A549 (cell line): Measurements from ENCODE around the gene SPC24. TPM values are rescaled to one million over a fixed set of nuclear protein-coding genes. Genes with fewer than 3 reads are reported as not detected.
"Not testable (repeated sequence)": the region's sequence is repeated elsewhere in the genome, so short reads cannot be mapped to it uniquely, and the experiment has no call there.

ENCODE experiments used
- ATAC-seq, 2 experiments: fragments of 200-7000 bp in 1 of 2; fragments of >200 bp in 1 of 2; cut with Nextera tagmentation in 1 of 2; cut with Tn5 transposase in 1 of 2; 3 replicates each; pipeline versions ENCODE4 v1.8.0 to v1.9.1; 2018 to 2020; ENCODE audit warnings: mild to moderate bottlenecking in 1 of 2, moderate library complexity in 1 of 2
- CTCF ChIA-PET: fragments of 300-600 bp; sonication (Branson Sonifier 250); formaldehyde crosslinking; extraction: SDS; loops from one replicate; lab custom pipeline; 2021; ENCODE audit warnings: antibody characterized with exemption, inconsistent platforms; lab: Yijun Ruan, JAX
- POLR2A ChIA-PET: fragments of 350-600 bp; formaldehyde crosslinking; extraction: SDS; loops from one replicate; lab custom pipeline; 2021; ENCODE audit warnings: antibody characterized with exemption, inconsistent platforms; lab: Yijun Ruan, JAX
- DNase-seq, 2 experiments: peaks; one replicate each; pipeline versions ENCODE4 v3.0.0 to v3.0.0-alpha.2; 2011 to 2016; ENCODE audit warnings: low read depth in 1 of 2, low spot score in 1 of 2
- FAIRE-seq: peaks from 2 replicates; lab custom pipeline; 2011; peaks lifted over from hg19 to GRCh38; lab: Jason Lieb, UNC
- H3K27ac ChIP-seq, 2 experiments: fragments of >200 bp; sonication (Bioruptor Twin); formaldehyde crosslinking; 3 replicates each; pipeline ENCODE4 v1.5.1; 2016 to 2017
- H3K4me1 ChIP-seq: fragments of >200 bp; sonication (Bioruptor Twin); formaldehyde crosslinking; 3 replicates; pipeline ENCODE4 v1.6.1; 2016
- H3K4me2 ChIP-seq: fragments of >200 bp; sonication (Bioruptor Twin); formaldehyde crosslinking; 3 replicates; pipeline ENCODE4 v1.6.1; 2016
- H3K4me3 ChIP-seq: fragments of >200 bp; sonication (Bioruptor Twin); formaldehyde crosslinking; 3 replicates; pipeline ENCODE4 v1.5.1; 2016
- H3K9me3 ChIP-seq: fragments of >200 bp; sonication (Bioruptor Twin); formaldehyde crosslinking; 3 replicates; pipeline ENCODE4 v1.6.1; 2016
- EHMT2 ChIP-seq: fragments of 200-600 bp; sonication (generic); IDR thresholded peaks from 2 replicates; pipeline ENCODE4 v1.6.1; 2016; ENCODE audit warnings: antibody characterized with exemption, low read depth, mild to moderate bottlenecking, moderate library complexity
- FOSB ChIP-seq: fragments of 250-450 bp; sonication (Bioruptor Pico); IDR thresholded peaks from 2 replicates; pipeline ENCODE4 v1.5.0; 2020; ENCODE audit warnings: mild to moderate bottlenecking, moderate library complexity
- WGBS: methylation state at CpG from one replicate; pipeline ENCODE4 v1.1.6; 2017; ENCODE audit errors: missing lambda C conversion rate; 5-methylcytosine and 5-hydroxymethylcytosine counted together
- polyA plus RNA-seq, 4 experiments: library from polyadenylated mRNA; depleted of rRNA in 3 of 4; stranded (reverse); fragments of >200 nt; fragmentation: RNase III in 1 of 4; extraction: RNeasy Plus Mini Kit Qiagen cat#74134 plus additional on column Dnase treatment in 1 of 4; gene quantifications; 2 replicates in 3 of 4; 3 replicates in 1 of 4; pipeline ENCODE4 v1.2.3, GENCODE V29; 2011 to 2017
- TF ChIP-seq, protein P1 (sequence below): fragments of 450-650 bp; IDR thresholded peaks from 2 replicates; pipeline ENCODE4 v1.6.1; 2014; ENCODE audit warnings: antibody characterized with exemption

SPC24 gene
- polyA plus RNA-seq, 2 of the 4 experiments (the other 2 are of a cell fraction) = 16.5 to 22.2 TPM

DNA sequence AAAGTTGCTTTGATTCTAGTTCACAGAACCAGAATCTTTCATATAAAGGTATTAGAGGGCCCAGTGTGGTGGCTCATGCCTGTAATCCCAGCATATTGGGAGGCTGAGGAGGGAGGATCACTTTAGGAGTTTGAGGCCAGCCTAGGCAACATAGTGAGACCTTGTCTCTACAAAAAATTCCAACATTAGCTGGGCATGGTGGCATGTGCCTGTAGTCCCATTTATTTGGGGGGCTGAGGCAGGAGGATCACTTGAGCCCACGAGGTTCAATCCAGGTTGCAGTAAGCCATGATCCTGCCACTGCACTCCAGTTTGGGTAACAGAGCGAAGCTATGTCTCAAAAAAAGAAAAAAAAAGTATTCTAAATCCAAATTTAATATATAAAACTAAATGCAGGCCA lies 57.3 kb downstream of the SPC24 start (continued):
- TF ChIP-seq, protein P1, sequence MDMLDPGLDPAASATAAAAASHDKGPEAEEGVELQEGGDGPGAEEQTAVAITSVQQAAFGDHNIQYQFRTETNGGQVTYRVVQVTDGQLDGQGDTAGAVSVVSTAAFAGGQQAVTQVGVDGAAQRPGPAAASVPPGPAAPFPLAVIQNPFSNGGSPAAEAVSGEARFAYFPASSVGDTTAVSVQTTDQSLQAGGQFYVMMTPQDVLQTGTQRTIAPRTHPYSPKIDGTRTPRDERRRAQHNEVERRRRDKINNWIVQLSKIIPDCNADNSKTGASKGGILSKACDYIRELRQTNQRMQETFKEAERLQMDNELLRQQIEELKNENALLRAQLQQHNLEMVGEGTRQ = no peak

DNA sequence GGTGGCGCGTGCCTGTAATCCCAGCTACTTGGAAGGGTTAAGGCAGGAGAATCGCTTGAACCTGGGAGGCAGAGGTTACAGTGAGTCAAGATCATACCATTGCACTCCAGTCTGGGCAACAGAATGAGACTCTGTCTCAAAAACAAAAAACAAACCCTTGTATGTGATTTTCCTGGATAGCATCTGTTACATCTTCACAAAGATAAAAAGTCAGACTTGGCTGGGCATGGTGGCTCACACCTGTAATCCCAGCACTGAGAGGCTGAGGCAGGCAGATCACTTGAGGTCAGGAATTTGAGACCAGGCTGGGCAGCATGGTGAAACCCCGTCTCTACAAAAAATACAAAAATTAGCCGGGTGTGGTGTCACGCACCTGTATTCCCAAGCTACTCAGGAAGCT lies 58.2 kb downstream of the SPC24 start:
- FAIRE-seq, H3K4me2 ChIP-seq, DNase-seq, H3K9me3 ChIP-seq, POLR2A ChIA-PET, H3K4me3 ChIP-seq, H3K27ac ChIP-seq, ATAC-seq: not testable (repeated sequence)
- H3K4me1 ChIP-seq = peaks cover 33% of the 10 kb centered on the region
- CTCF ChIA-PET = interaction anchor here (0.7 to 2.0 kb wide), 3 partner anchors 23 to 94 kb away, joined by 3 to 5 read pairs (median 4); no protein-coding TSS in a partner anchor
- WGBS = 97% methylated on average over 6 of the region's 6 CpGs

DNA sequence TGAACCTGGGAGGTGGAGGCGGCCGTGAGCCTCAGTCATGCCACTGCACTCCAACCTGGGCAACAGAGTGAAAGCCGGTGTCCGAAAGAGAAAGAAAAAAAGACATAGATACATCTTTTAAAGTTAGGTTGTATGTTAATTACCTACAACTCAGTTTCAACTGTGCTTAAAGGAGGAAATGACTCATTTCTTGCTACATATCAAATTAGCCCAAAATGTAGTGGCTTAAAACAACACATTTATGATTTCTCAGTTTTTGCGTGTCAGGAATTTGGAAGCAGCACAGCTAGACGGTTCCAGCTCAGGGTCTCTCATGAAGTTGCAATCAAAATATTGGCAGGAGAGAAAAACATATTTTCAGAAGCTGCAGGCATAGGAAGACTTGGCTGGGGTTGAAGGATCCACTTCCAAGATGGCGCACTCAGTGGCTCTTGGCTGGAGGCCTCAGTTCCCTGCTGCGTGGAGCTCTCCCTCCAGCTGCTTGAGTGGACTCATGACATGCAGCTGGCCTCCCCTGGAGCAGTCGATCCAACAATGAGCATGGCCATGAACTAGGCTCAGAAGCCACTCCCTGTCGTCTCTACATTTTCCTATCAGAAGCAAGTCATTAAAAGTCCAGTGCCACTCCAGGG lies 59.3 kb downstream of the SPC24 start:
- FAIRE-seq = no peak
- peak; percentile 78 for TF ChIP-seq EHMT2
- no peak for TF ChIP-seq FOSB
- 0 out of 6 replicates have a peak overlapping the region, but pooled peaks of 1 of the 2 experiments have one; percentile 23 for H3K27ac ChIP-seq
- H3K4me2 ChIP-seq = no peak overlapping the region
- POLR2A ChIA-PET = no interaction called here
- WGBS = 93% methylated on average over 10 of the region's 10 CpGs
- DNase-seq = no peak
- peaks cover 43% of the 10 kb centered on the region for H3K4me1 ChIP-seq
- H3K4me3 ChIP-seq = no peak overlapping the region
- ATAC-seq = no peak
- no peaks in the 10 kb centered on the region for H3K9me3 ChIP-seq
- CTCF ChIA-PET = interaction anchor here (1.4 to 2.0 kb wide), 2 partner anchors 30 to 285 kb away, joined by 3 to 5 read pairs; no protein-coding TSS in a partner anchor

Other genes starting within 250 kb of the SPC24 start
- 13.1 and 15.6 TPM in 2 replicates for gene YIPF2, start 227.1 kb downstream of the SPC24 start, polyA plus RNA-seq (2011; rRNA removed)
- gene YIPF2, start 227.1 kb downstream of the SPC24 start, polyA plus RNA-seq (2017; fragmentation: RNase III; extraction: RNeasy Plus Mini Kit Qiagen cat#74134 plus additional on column Dnase treatment) = 14.5 to 18.2 TPM (median 17.5 TPM) in 3 replicates
- 7.8 and 9.1 TPM in 2 replicates for gene TIMM29, start 227.0 kb downstream of the SPC24 start, polyA plus RNA-seq (2011; rRNA removed)
- 17.1 to 20.5 TPM (median 19.7 TPM) in 3 replicates for gene TIMM29, start 227.0 kb downstream of the SPC24 start, polyA plus RNA-seq (2017; fragmentation: RNase III; extraction: RNeasy Plus Mini Kit Qiagen cat#74134 plus additional on column Dnase treatment)
- gene SMARCA4, start 194.8 kb downstream of the SPC24 start, polyA plus RNA-seq (2011; rRNA removed) = 8.1 and 10.8 TPM in 2 replicates
- gene SMARCA4, start 194.8 kb downstream of the SPC24 start, polyA plus RNA-seq (2017; fragmentation: RNase III; extraction: RNeasy Plus Mini Kit Qiagen cat#74134 plus additional on column Dnase treatment) = 11.9 to 14.1 TPM (median 13.1 TPM) in 3 replicates
- 29.2 and 37.0 TPM in 2 replicates for gene LDLR, start 66.3 kb downstream of the SPC24 start, polyA plus RNA-seq (2011; rRNA removed)
- gene LDLR, start 66.3 kb downstream of the SPC24 start, polyA plus RNA-seq (2017; fragmentation: RNase III; extraction: RNeasy Plus Mini Kit Qiagen cat#74134 plus additional on column Dnase treatment) = 35.6 to 55.8 TPM (median 50.8 TPM) in 3 replicates
- 20.5 and 35.5 TPM in 2 replicates for gene KANK2, start 41.8 kb upstream of the SPC24 start, polyA plus RNA-seq (2011; rRNA removed)
- 63.8 to 68.0 TPM (median 66.1 TPM) in 3 replicates for gene KANK2, start 41.8 kb upstream of the SPC24 start, polyA plus RNA-seq (2017; fragmentation: RNase III; extraction: RNeasy Plus Mini Kit Qiagen cat#74134 plus additional on column Dnase treatment)
- gene ANGPTL8, start 83.8 kb upstream of the SPC24 start, polyA plus RNA-seq (2011; rRNA removed) = 0.12 TPM in 1 of 2 replicates, not detected in the other
- gene ANGPTL8, start 83.8 kb upstream of the SPC24 start, polyA plus RNA-seq (2017; fragmentation: RNase III; extraction: RNeasy Plus Mini Kit Qiagen cat#74134 plus additional on column Dnase treatment) = 0.16 TPM in 1 of 3 replicates, not detected in the others
- gene DOCK6, start 106.7 kb upstream of the SPC24 start, polyA plus RNA-seq (2011; rRNA removed) = 8.0 and 9.6 TPM in 2 replicates
- 7.5 to 10.4 TPM (median 7.6 TPM) in 3 replicates for gene DOCK6, start 106.7 kb upstream of the SPC24 start, polyA plus RNA-seq (2017; fragmentation: RNase III; extraction: RNeasy Plus Mini Kit Qiagen cat#74134 plus additional on column Dnase treatment)
- not detected in 2 replicates for gene TSPAN16, start 140.4 kb upstream of the SPC24 start, polyA plus RNA-seq (2011; rRNA removed)
- not detected in 3 replicates for gene TSPAN16, start 140.4 kb upstream of the SPC24 start, polyA plus RNA-seq (2017; fragmentation: RNase III; extraction: RNeasy Plus Mini Kit Qiagen cat#74134 plus additional on column Dnase treatment)
- 22.3 and 26.8 TPM in 2 replicates for gene RAB3D, start 183.9 kb upstream of the SPC24 start, polyA plus RNA-seq (2011; rRNA removed)
- 4.1 to 5.6 TPM (median 4.8 TPM) in 3 replicates for gene RAB3D, start 183.9 kb upstream of the SPC24 start, polyA plus RNA-seq (2017; fragmentation: RNase III; extraction: RNeasy Plus Mini Kit Qiagen cat#74134 plus additional on column Dnase treatment)
- 183 and 230 TPM in 2 replicates for gene TMEM205, start 190.5 kb upstream of the SPC24 start, polyA plus RNA-seq (2011; rRNA removed)
- gene TMEM205, start 190.5 kb upstream of the SPC24 start, polyA plus RNA-seq (2017; fragmentation: RNase III; extraction: RNeasy Plus Mini Kit Qiagen cat#74134 plus additional on column Dnase treatment) = 91.6 to 92.6 TPM (median 92.3 TPM) in 3 replicates
- gene CCDC159, start 190.7 kb upstream of the SPC24 start, polyA plus RNA-seq (2011; rRNA removed) = 11.3 and 12.2 TPM in 2 replicates
- 8.4 to 11.2 TPM (median 8.6 TPM) in 3 replicates for gene CCDC159, start 190.7 kb upstream of the SPC24 start, polyA plus RNA-seq (2017; fragmentation: RNase III; extraction: RNeasy Plus Mini Kit Qiagen cat#74134 plus additional on column Dnase treatment)
- gene PLPPR2, start 199.7 kb upstream of the SPC24 start, polyA plus RNA-seq (2011; rRNA removed) = 5.6 and 6.3 TPM in 2 replicates
- gene PLPPR2, start 199.7 kb upstream of the SPC24 start, polyA plus RNA-seq (2017; fragmentation: RNase III; extraction: RNeasy Plus Mini Kit Qiagen cat#74134 plus additional on column Dnase treatment) = 8.6 to 12.3 TPM (median 9.7 TPM) in 3 replicates
- 1.2 and 1.3 TPM in 2 replicates for gene SWSAP1, start 218.9 kb upstream of the SPC24 start, polyA plus RNA-seq (2011; rRNA removed)
- 1.5 to 1.8 TPM (median 1.5 TPM) in 3 replicates for gene SWSAP1, start 218.9 kb upstream of the SPC24 start, polyA plus RNA-seq (2017; fragmentation: RNase III; extraction: RNeasy Plus Mini Kit Qiagen cat#74134 plus additional on column Dnase treatment)
- 4.4 and 5.2 TPM in 2 replicates for gene EPOR, start 228.5 kb upstream of the SPC24 start, polyA plus RNA-seq (2011; rRNA removed)
- gene EPOR, start 228.5 kb upstream of the SPC24 start, polyA plus RNA-seq (2017; fragmentation: RNase III; extraction: RNeasy Plus Mini Kit Qiagen cat#74134 plus additional on column Dnase treatment) = 2.8 to 3.6 TPM (median 3.3 TPM) in 3 replicates